Small intestine (tissue), 7 donors: ENCODE results near the gene CDC42BPB. TPM values are rescaled to one million over a fixed set of nuclear protein-coding genes. Genes with fewer than 3 reads are reported as not detected.

Source experiments
- DNase-seq, 2 donors: peaks; one replicate each; pipeline versions ENCODE4 v3.0.0 to v3.0.0-alpha.2; 2013
- FAIRE-seq: peaks from 2 replicates; lab custom pipeline; 2012; peaks lifted over from hg19 to GRCh38; lab: Jason Lieb, UNC
- H3K27ac ChIP-seq, 3 donors: one replicate each; pipeline ENCODE4 v1.5.1; 2013; ENCODE audit warnings: low read length in 2 of 3, mild to moderate bottlenecking in 2 of 3, control low read depth in 1 of 3, inconsistent platforms in 1 of 3, low read depth in 1 of 3, moderate library complexity in 1 of 3
- H3K27me3 ChIP-seq, 3 donors: one replicate each; pipeline ENCODE4 v1.6.1; 2013; ENCODE audit warnings: low read length in 3 of 3, inconsistent platforms in 1 of 3; ENCODE audit not compliant: control insufficient read depth in 3 of 3, insufficient read depth in 3 of 3
- H3K36me3 ChIP-seq, 3 donors: one replicate each; pipeline ENCODE4 v1.6.1; 2013; ENCODE audit warnings: low read length in 3 of 3, inconsistent platforms in 1 of 3, low read depth in 1 of 3, mild to moderate bottlenecking in 1 of 3, moderate library complexity in 1 of 3; ENCODE audit not compliant: control insufficient read depth in 3 of 3, insufficient read depth in 2 of 3
- H3K4me1 ChIP-seq, 3 donors: one replicate each; pipeline ENCODE4 v1.6.1; 2013; ENCODE audit warnings: low read length in 2 of 3, inconsistent platforms in 1 of 3, low read depth in 1 of 3, mild to moderate bottlenecking in 1 of 3, moderate library complexity in 1 of 3; ENCODE audit not compliant: control insufficient read depth in 3 of 3, insufficient read depth in 2 of 3
- H3K4me3 ChIP-seq, 3 donors: one replicate each; pipeline ENCODE4 v1.5.1; 2013; ENCODE audit warnings: low read length in 3 of 3, control low read depth in 1 of 3, inconsistent platforms in 1 of 3, low read depth in 1 of 3, mild to moderate bottlenecking in 1 of 3, moderate library complexity in 1 of 3
- H3K9me3 ChIP-seq, 2 donors: one replicate each; pipeline ENCODE4 v1.6.1; 2013; ENCODE audit warnings: low read depth in 1 of 2, low read length in 1 of 2; ENCODE audit not compliant: control insufficient read depth in 2 of 2, insufficient read depth in 1 of 2
- WGBS, 3 donors: extraction: QIAGEN DNeasy Blood & Tissue Kit; methylation state at CpG; one replicate each; pipeline ENCODE4 v1.1.7; 2013; 5-methylcytosine and 5-hydroxymethylcytosine counted together
- polyA plus RNA-seq, 4 donors: library from polyadenylated mRNA; stranded (reverse) in 3 of 4; unstranded in 1 of 4; fragments of 200-250 nt in 3 of 4; fragments of 120-200 nt in 1 of 4; gene quantifications; one replicate each; pipeline versions ENCODE4 v1.2.1 to v1.2.3, GENCODE V29; 2013
- donor health status: healthy with polysubstance abuse.
- donor health status: control.
- donor health status: control.
- donor health status: Bipolar disorder and iron deficiency.
- donor health status: healthy.

The CDC42BPB gene
- polyA plus RNA-seq, 4 donors, result 29.2 to 69.4 (median 39.5) TPM

- Histone ChIP-seq H3K9me3 (no peaks in the 10 kb centered on the region), H3K4me3 (no peak overlapping the region), H3K36me3 (peaks cover 3 to 82% (median 14%) of the 10 kb centered on the region in 3 donors), H3K27ac (no peak overlapping the region), H3K4me1 (no peaks in the 10 kb centered on the region), H3K27me3 (no peaks in the 10 kb centered on the region)
- FAIRE-seq (no peak), DNase-seq (no peak)
- 93 to 94% (median 93%) methylated on average over 21 of the region's 21 CpGs for WGBS, 3 donors
Measured at GRCh38 chr14:103000291-103000921, 56.9 kb downstream of the CDC42BPB start.

DNA sequence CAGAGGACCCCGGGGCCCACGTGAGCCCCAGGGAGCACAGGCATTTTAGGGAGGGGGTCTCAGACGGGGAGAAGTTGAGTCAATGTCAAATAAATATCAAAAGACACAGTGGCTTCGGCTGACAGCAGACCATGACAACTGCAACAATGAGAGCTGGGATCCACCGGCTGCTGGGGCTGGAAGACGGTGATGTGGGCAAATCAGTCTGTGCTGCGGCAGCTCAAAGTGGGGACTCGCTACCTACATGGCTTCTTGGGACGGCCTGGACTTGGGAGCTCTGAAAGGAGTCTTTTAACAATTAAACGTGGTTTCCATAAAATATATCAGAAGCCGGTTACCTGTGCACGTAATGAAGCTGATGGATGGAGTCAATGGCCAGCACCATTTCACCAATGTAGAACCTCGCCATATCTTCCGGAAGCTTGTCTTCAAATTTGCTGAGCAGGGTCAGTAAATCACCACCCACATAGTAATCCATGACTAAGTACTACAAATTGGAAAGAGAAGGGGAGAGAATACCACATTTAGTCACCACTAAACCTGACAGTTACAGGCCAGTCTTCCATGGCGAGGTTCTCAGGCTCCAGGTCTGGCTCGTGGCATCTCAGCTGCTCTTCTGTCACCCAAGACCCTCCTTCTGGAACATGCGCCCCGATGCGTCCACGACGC, 58.0 kb downstream of the CDC42BPB start:
- DNase-seq (no peak), FAIRE-seq (no peak)
- peaks cover 0 to 4% (median 0%) of the 10 kb centered on the region in 3 donors for H3K4me1 ChIP-seq
- no peaks in the 10 kb centered on the region for H3K27me3 ChIP-seq
- no peak overlapping the region for H3K27ac ChIP-seq
- no peak overlapping the region for H3K4me3 ChIP-seq
- 95 to 98% (median 96%) methylated on average over 21 of the region's 21 CpGs for WGBS, 3 donors
- peaks cover 3 to 82% (median 14%) of the 10 kb centered on the region in 3 donors for H3K36me3 ChIP-seq
- H3K9me3 ChIP-seq, result no peaks in the 10 kb centered on the region

GRCh38 chr14:102998393-102998792, 59.0 kb downstream of the CDC42BPB start:
- no peaks in the 10 kb centered on the region for H3K9me3 ChIP-seq
- H3K4me1 ChIP-seq, result peaks cover 0 to 11% (median 5%) of the 10 kb centered on the region in 3 donors
- H3K36me3 ChIP-seq, result peaks cover 3 to 79% (median 10%) of the 10 kb centered on the region in 3 donors
- DNase-seq, result no peak
- no peak overlapping the region for H3K4me3 ChIP-seq
- FAIRE-seq, result no peak
- H3K27ac ChIP-seq, result no peak overlapping the region
- WGBS, 3 donors, result 86 to 96% (median 95%) methylated on average over 6 of the region's 6 CpGs
- H3K27me3 ChIP-seq, result no peaks in the 10 kb centered on the region

DNA sequence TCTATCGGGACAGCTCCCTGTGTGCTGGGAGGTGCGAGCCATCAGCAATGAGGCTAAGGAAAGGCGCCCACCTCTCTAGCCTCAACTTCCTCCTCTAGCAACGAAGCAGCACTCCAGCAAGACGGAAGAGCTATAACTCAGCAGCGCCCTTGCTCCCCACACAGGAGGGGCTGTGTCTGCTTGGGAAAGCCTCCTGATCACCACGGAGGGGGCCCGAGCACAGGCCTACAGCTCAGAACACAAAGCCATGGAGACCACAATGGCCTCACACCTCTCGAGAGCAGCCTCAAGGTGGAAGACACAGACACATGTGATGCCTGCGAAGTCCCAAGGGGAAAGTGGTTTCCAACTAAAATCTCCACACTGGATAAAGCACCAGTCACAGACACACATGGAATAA, 60.4 kb downstream of the CDC42BPB start:
- Histone ChIP-seq H3K27me3 (no peaks in the 10 kb centered on the region), H3K4me1 (peaks cover 0 to 14% (median 5%) of the 10 kb centered on the region in 3 donors), H3K9me3 (no peaks in the 10 kb centered on the region), H3K27ac (no peak overlapping the region), H3K36me3 (peaks cover 0 to 78% (median 10%) of the 10 kb centered on the region in 3 donors), H3K4me3 (no peak overlapping the region)
- FAIRE-seq (no peak), DNase-seq (no peak)
- WGBS, 3 donors, result 85 to 95% (median 85%) methylated on average over 10 of the region's 10 CpGs

DNA sequence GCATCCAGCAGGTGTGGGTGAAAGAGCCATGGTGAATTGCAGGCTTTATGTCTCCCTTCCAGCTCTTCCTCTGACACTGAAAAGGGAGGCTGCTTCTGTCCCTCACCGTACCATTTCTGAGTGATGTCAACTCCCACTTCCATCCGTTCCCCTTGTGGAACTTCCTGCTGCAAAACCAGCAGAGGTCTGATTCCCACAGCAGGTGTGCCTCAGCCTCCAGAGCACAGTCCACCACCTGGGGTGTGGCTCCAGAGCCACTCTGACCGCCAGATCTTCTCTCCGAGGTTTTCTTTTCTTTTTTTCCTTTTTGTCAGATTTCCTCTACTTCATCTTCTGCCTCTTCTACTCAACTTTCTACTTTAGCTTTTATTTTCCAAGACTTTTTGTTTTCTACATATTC, 62.7 kb downstream of the CDC42BPB start:
- DNase-seq (peak; percentile 43 to 73), FAIRE-seq (no peak)
- H3K27me3 ChIP-seq, result no peaks in the 10 kb centered on the region
- 27 to 54% (median 32%) methylated on average over 4 of the region's 4 CpGs for WGBS, 3 donors
- peaks cover 0 to 7% of the 10 kb centered on the region in 2 donors for H3K9me3 ChIP-seq
- H3K27ac ChIP-seq, result peak overlapping the region; percentile 6 to 93 (median 78)
- H3K4me1 ChIP-seq, result peaks cover 0 to 14% (median 5%) of the 10 kb centered on the region in 3 donors
- H3K36me3 ChIP-seq, result peaks cover 0 to 71% (median 18%) of the 10 kb centered on the region in 3 donors
- H3K4me3 ChIP-seq, result no peak overlapping the region

- DNase-seq (peak; percentile 82 to 93), FAIRE-seq (no peak)
- Histone ChIP-seq H3K4me1 (peaks cover 0 to 14% (median 5%) of the 10 kb centered on the region in 3 donors), H3K27ac (peak overlapping the region; percentile 6 to 78 (median 71)), H3K4me3 (no peak overlapping the region), H3K27me3 (no peaks in the 10 kb centered on the region), H3K9me3 (peaks cover 0 to 13% of the 10 kb centered on the region in 2 donors), H3K36me3 (peaks cover 0 to 65% (median 18%) of the 10 kb centered on the region in 3 donors)
- WGBS, 3 donors, result 13 to 58% (median 41%) methylated on average over 3 of the region's 3 CpGs
Measured at GRCh38 chr14:102993523-102993922, 63.8 kb downstream of the CDC42BPB start.

GRCh38 chr14:102991376-102991775, 66.0 kb downstream of the CDC42BPB start:
- Histone ChIP-seq H3K9me3 (peaks cover 0 to 19% of the 10 kb centered on the region in 2 donors), H3K27me3 (no peaks in the 10 kb centered on the region), H3K4me1 (peaks cover 0 to 14% (median 5%) of the 10 kb centered on the region in 3 donors), H3K27ac (no peak overlapping the region), H3K4me3 (no peak overlapping the region), H3K36me3 (peaks cover 0 to 58% (median 19%) of the 10 kb centered on the region in 3 donors)
- 90 to 92% (median 92%) methylated on average over 3 of the region's 3 CpGs for WGBS, 3 donors
- DNase-seq (no peak), FAIRE-seq (no peak)

DNA sequence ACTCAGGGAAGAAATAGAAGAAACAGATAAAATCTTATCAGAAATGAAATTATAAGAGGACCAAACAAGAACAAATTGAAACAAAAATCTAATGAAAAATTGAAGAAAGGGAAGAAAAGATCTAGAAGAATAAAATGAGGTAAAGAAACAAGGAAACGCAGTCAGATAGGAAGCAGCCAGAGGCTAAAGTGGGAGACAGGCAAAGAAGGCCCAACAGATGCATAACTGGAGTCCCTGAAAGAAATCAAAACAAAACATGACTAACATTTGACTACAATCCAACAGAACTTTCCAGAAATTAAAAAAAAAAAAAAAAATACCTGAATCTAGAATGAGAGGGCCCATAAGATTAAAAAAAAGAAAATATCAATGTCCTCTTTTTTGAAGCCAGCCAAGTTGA, 69.3 kb downstream of the CDC42BPB start:
- Histone ChIP-seq H3K4me3 (no peak overlapping the region), H3K27ac (no peak overlapping the region), H3K4me1 (no peaks in the 10 kb centered on the region), H3K36me3 (peaks cover 4 to 68% (median 21%) of the 10 kb centered on the region in 3 donors), H3K9me3 (peaks cover 0 to 19% of the 10 kb centered on the region in 2 donors), H3K27me3 (no peaks in the 10 kb centered on the region)
- no peak for FAIRE-seq
- DNase-seq, result peak in 1 of 2 donors; percentile 17
- WGBS, 3 donors, result 94 to 98% (median 97%) methylated on average over 1 of the region's 1 CpG
